Activated CD8-positive, alpha-beta T cell treated with anti-CD3 and anti-CD28 coated beads for 36 hours (primary cell): ENCODE results near the gene PIH1D2. TPM values are rescaled to one million over a fixed set of nuclear protein-coding genes. Genes with fewer than 3 reads are reported as not detected.

Experiments
- ATAC-seq: fragments of 200-7000 bp; cut with Tn5 transposase; one replicate; pipeline ENCODE4 v1.10.0; 2021; ENCODE audit warnings: mild to moderate bottlenecking, moderate library complexity
- CTCF ChIA-PET: fragments of 350-600 bp; sonication (Branson Sonifier 250); formaldehyde crosslinking; loops from one replicate; lab custom pipeline; 2021; ENCODE audit warnings: antibody characterized with exemption; lab: Charles Lee
- POLR2A ChIA-PET: fragments of 350-600 bp; sonication (Branson Sonifier 250); formaldehyde crosslinking; loops from one replicate; lab custom pipeline; 2021; ENCODE audit warnings: antibody characterized with exemption; lab: Charles Lee
- DNase-seq: peaks from one replicate; pipeline ENCODE4 v3.0.0-alpha.2; 2020
- H3K27ac Mint-ChIP-seq: one replicate; pipeline ENCODE4 v1.8.0; 2021; ENCODE audit warnings: mild to moderate bottlenecking, mixed read lengths
- H3K27me3 Mint-ChIP-seq: one replicate; pipeline ENCODE4 v1.8.0; 2021; ENCODE audit warnings: mixed read lengths
- H3K36me3 Mint-ChIP-seq: one replicate; pipeline ENCODE4 v1.8.0; 2021; ENCODE audit warnings: low read depth, mixed read lengths
- H3K4me1 Mint-ChIP-seq: one replicate; pipeline ENCODE4 v1.8.0; 2021; ENCODE audit warnings: low read depth, mixed read lengths
- H3K4me3 Mint-ChIP-seq: one replicate; pipeline ENCODE4 v1.8.0; 2021; ENCODE audit warnings: mild to moderate bottlenecking, moderate library complexity, mixed read lengths
- H3K9me3 Mint-ChIP-seq: one replicate; pipeline ENCODE4 v1.8.0; 2021; ENCODE audit warnings: mixed read lengths
- CTCF ChIP-seq: fragments of 200-600 bp; IDR thresholded peaks from one replicate; pipeline ENCODE4 v1.8.0; 2022; ENCODE audit warnings: antibody characterized with exemption, mild to moderate bottlenecking
- intact Hi-C: fragments of 100-400 bp; cut with micrococcal nuclease; formaldehyde crosslinking; loops from one replicate; pipeline ENCODE4 v1.10.0; 2022
- total RNA-seq, 2 experiments: library from RNA; stranded (reverse); gene quantifications; one replicate each; pipeline ENCODE4 v1.2.3, GENCODE V29; 2021

The PIH1D2 gene
- total RNA-seq, 2 experiments from 2014 or later: 0.61 to 0.67 TPM

GRCh38 chr11:112115386-112115785 lies 41.6 kb upstream of the PIH1D2 start:
- no peak for TF ChIP-seq CTCF
- DNase-seq (no peak), ATAC-seq (no peak)
- H3K27me3 Mint-ChIP-seq: no peaks in the 10 kb centered on the region
- CTCF ChIA-PET: interaction anchor here (1.0 to 5.4 kb wide), 8 partner anchors 11 to 168 kb away, joined by 3 to 34 read pairs (median 4); partner anchors contain the start of gene BCO2
- intact Hi-C loops: loop anchor here (10.0 kb wide), 1 partner anchor 169 kb away; no protein-coding TSS in a partner anchor
- H3K4me1 Mint-ChIP-seq: peaks cover 13% of the 10 kb centered on the region
- POLR2A ChIA-PET: no interaction called here
- no peak overlapping the region for H3K27ac Mint-ChIP-seq
- H3K9me3 Mint-ChIP-seq: no peaks in the 10 kb centered on the region
- H3K36me3 Mint-ChIP-seq: peaks cover 2% of the 10 kb centered on the region
- no peak overlapping the region for H3K4me3 Mint-ChIP-seq

- no peak for ATAC-seq
- H3K27me3 Mint-ChIP-seq: no peaks in the 10 kb centered on the region
- CTCF ChIA-PET: interaction anchor here (0.8 to 5.4 kb wide), 26 partner anchors 8 to 380 kb away, joined by 3 to 34 read pairs (median 4); partner anchors contain the start of genes BCO2, SDHD and TIMM8B
- H3K36me3 Mint-ChIP-seq: peaks cover 2% of the 10 kb centered on the region
- no peak overlapping the region for H3K27ac Mint-ChIP-seq
- no peak for TF ChIP-seq CTCF
- H3K9me3 Mint-ChIP-seq: no peaks in the 10 kb centered on the region
- intact Hi-C loops: loop anchor here (5.0 to 10.0 kb wide), 2 partner anchors 63 to 170 kb away; partner anchors contain the start of gene BCO2
- no peak for DNase-seq
- peaks cover 11% of the 10 kb centered on the region for H3K4me1 Mint-ChIP-seq
- H3K4me3 Mint-ChIP-seq: no peak overlapping the region
- POLR2A ChIA-PET: no interaction called here
Measured at GRCh38 chr11:112114460-112114859, 40.6 kb upstream of the PIH1D2 start.

GRCh38 chr11:112113539-112114457 lies 40.0 kb upstream of the PIH1D2 start:
- Mint-ChIP-seq H3K4me3 (no peak overlapping the region), H3K27ac (no peak overlapping the region), H3K27me3 (no peaks in the 10 kb centered on the region), H3K9me3 (no peaks in the 10 kb centered on the region), H3K36me3 (peaks cover 2% of the 10 kb centered on the region), H3K4me1 (peaks cover 11% of the 10 kb centered on the region)
- POLR2A ChIA-PET: no interaction called here
- ATAC-seq (peak; percentile 73), DNase-seq (no peak)
- peak; percentile 86 for TF ChIP-seq CTCF
- intact Hi-C loops: loop anchor here (5.0 to 10.0 kb wide), 2 partner anchors 64 to 171 kb away; partner anchors contain the start of gene BCO2
- CTCF ChIA-PET: interaction anchor here (0.7 to 5.4 kb wide), 33 partner anchors 9 to 733 kb away, joined by 3 to 34 read pairs (median 4); partner anchors contain the start of genes BCO2, NKAPD1, PIH1D2 and SDHD

GRCh38 chr11:112106070-112106469 lies 32.3 kb upstream of the PIH1D2 start:
- CTCF ChIA-PET: interaction anchor here (1.6 to 5.6 kb wide), 2 partner anchors 10 to 69 kb away, joined by 4 to 34 read pairs; partner anchors contain the start of gene BCO2
- Mint-ChIP-seq H3K27me3 (no peaks in the 10 kb centered on the region), H3K9me3 (no peaks in the 10 kb centered on the region), H3K4me3 (no peak overlapping the region), H3K27ac (no peak overlapping the region), H3K4me1 (peaks cover 4% of the 10 kb centered on the region), H3K36me3 (no peaks in the 10 kb centered on the region)
- intact Hi-C loops: no loop called here
- POLR2A ChIA-PET: no interaction called here
- DNase-seq: no peak
- no peak for ATAC-seq
- TF ChIP-seq CTCF: no peak
